ENCODE data around the gene FHIT. TPM values are rescaled to one million over a fixed set of nuclear protein-coding genes. Genes with fewer than 3 reads are reported as not detected.

FHIT gene
- total and polyA plus RNA-seq, 10 of the 15 experiments (the other 5 are each of a cell fraction or from before 2014, with no cell fraction given) = 4.2 to 14.9 (median 9.4) TPM

GRCh38 chr3:60269377-60269776, 981.9 kb downstream of the FHIT start:
- H3K79me2 ChIP-seq (ENCODE audit: control insufficient read depth, insufficient read depth, low read length) = no peaks in the 10 kb centered on the region
- no peaks in the 10 kb centered on the region for H4K20me1 ChIP-seq (ENCODE audit: control insufficient read depth, insufficient read depth)
- H3K9ac ChIP-seq (ENCODE audit: control insufficient read depth, insufficient read depth, low read length) = no peak overlapping the region
- no peaks in the 10 kb centered on the region; a peak in 2 of 4 replicates for H3K27me3 ChIP-seq (replicated peaks in 1 of 2; ENCODE audit: control insufficient read depth in 2 of 2, insufficient read depth in 2 of 2, low read length in 1 of 2)
- FAIRE-seq = no peak
- no peak for TF ChIP-seq TCF7 (IDR thresholded peaks at IDR 0.05; ENCODE audit: borderline replicate concordance)
- TF ChIP-seq EP300 (IDR thresholded peaks at IDR 0.05; ENCODE audit: borderline replicate concordance in 1 of 2, control insufficient read depth in 1 of 2, low read depth in 2 of 2, low read length in 2 of 2) = no peak
- TF ChIP-seq IRF5 (IDR thresholded peaks at IDR 0.05; ENCODE audit: borderline replicate concordance) = no peak
- no peak for TF ChIP-seq POLR2AphosphoS2 (IDR thresholded peaks at IDR 0.05; ENCODE audit: low read depth, low read length)
- no peak for TF ChIP-seq POLR2AphosphoS5 (IDR thresholded peaks at IDR 0.05; ENCODE audit: low read length)
- TF ChIP-seq DPF2 (IDR thresholded peaks at IDR 0.05) = no peak
- no peak for TF ChIP-seq SREBF1 (IDR thresholded peaks at IDR 0.05; ENCODE audit: low read length)
- TF ChIP-seq CUX1 (IDR thresholded peaks at IDR 0.05; ENCODE audit: insufficient replicate concordance, low read depth, low read length) = no peak
- no peak for TF ChIP-seq NFYB (IDR thresholded peaks at IDR 0.05; ENCODE audit: insufficient read depth, low read depth, low read length)
- no peak for TF ChIP-seq HDAC6 (IDR thresholded peaks at IDR 0.05; ENCODE audit: unreplicated experiment)
- no peak for DNase-seq (ENCODE audit: low read depth, low spot score)
- CTCF ChIA-PET = no interaction called here
- RAD21 ChIA-PET (ENCODE audit: unreplicated experiment) = no interaction called here
- H3K9me3 ChIP-seq (replicated peaks; ENCODE audit: control insufficient read depth, insufficient read depth, low read length) = no peaks in the 10 kb centered on the region
- no TSS peak for BruUV-seq (replicated peaks)
- no peak overlapping the region for H3K4me2 ChIP-seq (ENCODE audit: control insufficient read depth, insufficient read depth)
- intact Hi-C loops (cut with micrococcal nuclease; ENCODE audit: unreplicated experiment) (no loop called here), in situ Hi-C loops (cut with MboI) (no loop called here)
- SMC1A ChIA-PET (ENCODE audit: uncharacterized antibody, unreplicated experiment) = no interaction called here
- POLR2A ChIA-PET = no interaction called here
- H3K4me3 ChIP-seq = no peak overlapping the region
- no peaks in the 10 kb centered on the region for H3K36me3 ChIP-seq (ENCODE audit: control insufficient read depth in 2 of 2, insufficient read depth in 2 of 2, low read length in 1 of 2)
- H3K27ac ChIP-seq (ENCODE audit: control insufficient read depth, insufficient read depth) = no peak overlapping the region
- ATAC-seq = no peak
- H2AFZ ChIP-seq (ENCODE audit: control insufficient read depth, low read depth, low read length) = no peak overlapping the region
- H3K4me1 ChIP-seq (ENCODE audit: control insufficient read depth, insufficient read depth, low read length) = no peaks in the 10 kb centered on the region
- 50% methylated on average over 1 of the region's 1 CpG for WGBS (ENCODE audit: insufficient coverage, insufficient replicate concordance, low lambda C conversion rate, missing lambda C conversion rate)
